Neuronal stem cell (in vitro differentiated cells): Measurements from ENCODE around the gene CRYBA4.

ENCODE experiments used
- DNase-seq: peaks from one replicate; pipeline ENCODE4 v3.0.0-alpha.2; 2013; ENCODE audit warnings: low spot score
- H2AFZ ChIP-seq: one replicate; pipeline ENCODE4 v1.6.1; 2013; ENCODE audit warnings: mild to moderate bottlenecking, low read length, inconsistent platforms
- H2AK5ac ChIP-seq: 2 replicates; pipeline ENCODE4 v1.6.1; 2013; ENCODE audit warnings: low read depth, mild to moderate bottlenecking, inconsistent platforms, low read length, moderate library complexity, mixed read lengths
- H2BK120ac ChIP-seq: 2 replicates; pipeline ENCODE4 v1.6.1; 2013; ENCODE audit warnings: low read depth, mild to moderate bottlenecking, inconsistent platforms, low read length, moderate library complexity, mixed read lengths
- H2BK12ac ChIP-seq: one replicate; pipeline ENCODE4 v1.6.1; 2013; ENCODE audit warnings: low read length, inconsistent platforms
- H2BK15ac ChIP-seq: 2 replicates; pipeline ENCODE4 v1.6.1; 2013; ENCODE audit warnings: mild to moderate bottlenecking, low read length, inconsistent platforms, mixed read lengths
- H2BK5ac ChIP-seq: one replicate; pipeline ENCODE4 v1.6.1; 2013; ENCODE audit warnings: inconsistent platforms, mild to moderate bottlenecking, low read length, moderate library complexity
- H3K14ac ChIP-seq: one replicate; pipeline ENCODE4 v1.6.1; 2013; ENCODE audit warnings: low read length, inconsistent platforms
- H3K18ac ChIP-seq: 2 replicates; pipeline ENCODE4 v1.6.1; 2013; ENCODE audit warnings: low read length, inconsistent platforms
- H3K23ac ChIP-seq: 2 replicates; pipeline ENCODE4 v1.6.1; 2013; ENCODE audit warnings: low read depth, mild to moderate bottlenecking, mixed read lengths, low read length, inconsistent platforms; ENCODE audit not compliant: poor library complexity
- H3K27ac ChIP-seq: replicated peaks from 3 replicates; pipeline ENCODE4 v1.5.1; 2013; ENCODE audit warnings: low read length, inconsistent platforms
- H3K27me3 ChIP-seq, 3 experiments: 2 replicates each; pipeline ENCODE4 v1.6.1; 2013; ENCODE audit warnings: low read length in 3 of 3, mild to moderate bottlenecking in 2 of 3, inconsistent platforms in 1 of 3, low read depth in 1 of 3, mixed read lengths in 1 of 3, moderate library complexity in 1 of 3; ENCODE audit not compliant: control insufficient read depth in 3 of 3, insufficient read depth in 3 of 3
- H3K36me3 ChIP-seq, 2 donors: replicated peaks in 1 of 2; 2 replicates each; pipeline ENCODE4 v1.6.1; 2013; ENCODE audit warnings: low read length in 2 of 2; ENCODE audit not compliant: control insufficient read depth in 2 of 2, insufficient read depth in 2 of 2
- H3K4ac ChIP-seq: 2 replicates; pipeline ENCODE4 v1.6.1; 2013; ENCODE audit warnings: inconsistent platforms, mild to moderate bottlenecking, low read length, moderate library complexity
- H3K4me1 ChIP-seq, 2 donors: 1 replicate in 1 of 2; 2 replicates in 1 of 2; pipeline ENCODE4 v1.6.1; 2013; ENCODE audit warnings: low read length in 2 of 2, low read depth in 1 of 2; ENCODE audit not compliant: control insufficient read depth in 2 of 2, insufficient read depth in 1 of 2
- H3K4me2 ChIP-seq: one replicate; pipeline ENCODE4 v1.6.1; 2013; ENCODE audit warnings: mild to moderate bottlenecking, low read length, inconsistent platforms; ENCODE audit not compliant: insufficient read depth, poor library complexity, severe bottlenecking
- H3K4me3 ChIP-seq, 2 donors: 2 replicates each; pipeline ENCODE4 v1.5.1; 2013; ENCODE audit warnings: low read length in 2 of 2, mild to moderate bottlenecking in 2 of 2, inconsistent platforms in 1 of 2, moderate library complexity in 1 of 2
- H3K79me1 ChIP-seq: one replicate; pipeline ENCODE4 v1.6.1; 2013; ENCODE audit warnings: low read depth, mild to moderate bottlenecking, inconsistent platforms, low read length, moderate library complexity
- H3K9ac ChIP-seq: one replicate; pipeline ENCODE4 v1.6.1; 2013; ENCODE audit warnings: mild to moderate bottlenecking, low read depth, low read length, inconsistent platforms; ENCODE audit not compliant: poor library complexity
- H3K9me3 ChIP-seq, 2 donors: replicated peaks in 1 of 2; 2 replicates each; pipeline versions ENCODE3 to v1.6.1; 2013; ENCODE audit warnings: low read length in 2 of 2, mild to moderate bottlenecking in 2 of 2, inconsistent platforms in 1 of 2, low read depth in 1 of 2, mixed read lengths in 1 of 2, moderate library complexity in 1 of 2; ENCODE audit not compliant: control insufficient read depth in 2 of 2, insufficient read depth in 1 of 2
- H4K8ac ChIP-seq: one replicate; pipeline ENCODE4 v1.6.1; 2013; ENCODE audit warnings: low read depth, mild to moderate bottlenecking, inconsistent platforms, low read length, moderate library complexity
- H4K91ac ChIP-seq: one replicate; pipeline ENCODE4 v1.6.1; 2013; ENCODE audit warnings: low read length, low read depth, mild to moderate bottlenecking, inconsistent platforms; ENCODE audit not compliant: poor library complexity
- WGBS, 2 donors: extraction: QIAGEN DNeasy Blood & Tissue Kit; methylation state at CpG; one replicate each; pipeline ENCODE4 v1.1.7; 2013; ENCODE audit warnings: missing lambda C conversion rate in 2 of 2, mixed read lengths in 1 of 2; ENCODE audit not compliant: insufficient read length in 2 of 2, insufficient replicate concordance in 1 of 2; ENCODE audit errors: extremely low coverage in 2 of 2; 5-methylcytosine and 5-hydroxymethylcytosine counted together

CRYBA4 gene

GRCh38 chr22:26604368-26604767 is 17.4 kb upstream of the CRYBA4 start:
- Histone ChIP-seq H3K4me1 (peaks cover 0 to 6% of the 10 kb centered on the region in 2 donors), H3K18ac (no peak overlapping the region), H3K4me2 (no peak overlapping the region), H2BK120ac (no peak overlapping the region), H2AFZ (no peak overlapping the region), H3K36me3 (no peaks in the 10 kb centered on the region), H2AK5ac (no peak overlapping the region), H3K14ac (no peak overlapping the region), H2BK15ac (no peak overlapping the region), H3K27me3 (no peaks in the 10 kb centered on the region), H3K23ac (no peak overlapping the region), H2BK12ac (no peak overlapping the region), H3K9ac (no peak overlapping the region), H3K4ac (no peak overlapping the region), H3K79me1 (no peaks in the 10 kb centered on the region), H2BK5ac (no peak overlapping the region), H3K4me3 (no peak overlapping the region), H4K8ac (no peak overlapping the region), H3K27ac (no peak overlapping the region), H3K9me3 (no peaks in the 10 kb centered on the region), H4K91ac (no peak overlapping the region)
- WGBS, 2 donors = no CpG with 5 or more reads among the region's 1 CpG
- no peak for DNase-seq

GRCh38 chr22:26606611-26607010 is 15.2 kb upstream of the CRYBA4 start:
- Histone ChIP-seq H3K27ac (no peak overlapping the region), H2BK5ac (no peak overlapping the region), H3K79me1 (no peaks in the 10 kb centered on the region), H3K23ac (no peak overlapping the region), H3K18ac (no peak overlapping the region), H2AK5ac (no peak overlapping the region), H2AFZ (no peak overlapping the region), H3K27me3 (no peaks in the 10 kb centered on the region), H3K4me2 (no peak overlapping the region), H4K91ac (no peak overlapping the region), H3K36me3 (no peaks in the 10 kb centered on the region), H3K14ac (no peak overlapping the region), H4K8ac (no peak overlapping the region), H3K4me3 (no peak overlapping the region), H2BK120ac (no peak overlapping the region), H2BK12ac (no peak overlapping the region), H3K4ac (no peak overlapping the region), H2BK15ac (no peak overlapping the region), H3K9me3 (no peaks in the 10 kb centered on the region), H3K9ac (no peak overlapping the region), H3K4me1 (peaks cover 0 to 3% of the 10 kb centered on the region in 2 donors)
- no CpG with 5 or more reads among the region's 4 CpGs for WGBS, 2 donors
- DNase-seq = no peak

- DNase-seq = no peak
- Histone ChIP-seq H3K4me1 (no peaks in the 10 kb centered on the region), H2BK5ac (no peak overlapping the region), H2AK5ac (no peak overlapping the region), H3K4me3 (no peak overlapping the region), H2AFZ (no peak overlapping the region), H3K14ac (no peak overlapping the region), H3K4me2 (no peak overlapping the region), H3K4ac (no peak overlapping the region), H2BK15ac (no peak overlapping the region), H3K18ac (no peak overlapping the region), H3K9me3 (no peaks in the 10 kb centered on the region), H3K27me3 (peaks cover 0 to 2% (median 0%) of the 10 kb centered on the region in 3 experiments), H3K36me3 (no peaks in the 10 kb centered on the region), H3K79me1 (no peaks in the 10 kb centered on the region), H4K91ac (no peak overlapping the region), H2BK12ac (no peak overlapping the region), H4K8ac (no peak overlapping the region), H2BK120ac (no peak overlapping the region), H3K23ac (no peak overlapping the region), H3K9ac (no peak overlapping the region), H3K27ac (no peak overlapping the region)
- WGBS, 2 donors = no CpG with 5 or more reads among the region's 2 CpGs
These were observed 13.6 kb upstream of the CRYBA4 start for GRCh38 chr22:26608129-26608528.

- Histone ChIP-seq H2AK5ac (no peak overlapping the region), H2BK120ac (no peak overlapping the region), H2BK15ac (no peak overlapping the region), H3K9ac (no peak overlapping the region), H3K18ac (no peak overlapping the region), H3K4ac (no peak overlapping the region), H3K4me3 (no peak overlapping the region), H3K79me1 (no peaks in the 10 kb centered on the region), H4K8ac (no peak overlapping the region), H3K14ac (no peak overlapping the region), H3K4me2 (no peak overlapping the region), H3K9me3 (no peaks in the 10 kb centered on the region), H4K91ac (no peak overlapping the region), H2BK12ac (no peak overlapping the region), H3K27me3 (peaks cover 0 to 3% (median 0%) of the 10 kb centered on the region in 3 experiments), H3K4me1 (peaks cover 0 to 3% of the 10 kb centered on the region in 2 donors), H2BK5ac (no peak overlapping the region), H3K27ac (no peak overlapping the region), H2AFZ (no peak overlapping the region), H3K23ac (no peak overlapping the region), H3K36me3 (no peaks in the 10 kb centered on the region)
- WGBS, 2 donors = 100% methylated on average over 1 to 2 of the region's 2 CpGs
- no peak for DNase-seq
These were observed 12.5 kb upstream of the CRYBA4 start for GRCh38 chr22:26609287-26609686.
